Stimulated activated CD8-positive, alpha-beta memory T cell treated with anti-CD3 and anti-CD28 coated beads, Interleukin-15, amount 100 ng/mL, for 4 hours (primary cell): Measurements from ENCODE around the gene SAMD3.
"Not testable (repeated sequence)": the region's sequence is repeated elsewhere in the genome, so short reads cannot be mapped to it uniquely, and the experiment has no call there.

Source experiments
- DNase-seq, 2 donors: peaks; one replicate each; pipeline ENCODE4 v3.0.0-alpha.2; 2020; ENCODE audit warnings: low read depth in 2 of 2

Gene SAMD3, protein sequence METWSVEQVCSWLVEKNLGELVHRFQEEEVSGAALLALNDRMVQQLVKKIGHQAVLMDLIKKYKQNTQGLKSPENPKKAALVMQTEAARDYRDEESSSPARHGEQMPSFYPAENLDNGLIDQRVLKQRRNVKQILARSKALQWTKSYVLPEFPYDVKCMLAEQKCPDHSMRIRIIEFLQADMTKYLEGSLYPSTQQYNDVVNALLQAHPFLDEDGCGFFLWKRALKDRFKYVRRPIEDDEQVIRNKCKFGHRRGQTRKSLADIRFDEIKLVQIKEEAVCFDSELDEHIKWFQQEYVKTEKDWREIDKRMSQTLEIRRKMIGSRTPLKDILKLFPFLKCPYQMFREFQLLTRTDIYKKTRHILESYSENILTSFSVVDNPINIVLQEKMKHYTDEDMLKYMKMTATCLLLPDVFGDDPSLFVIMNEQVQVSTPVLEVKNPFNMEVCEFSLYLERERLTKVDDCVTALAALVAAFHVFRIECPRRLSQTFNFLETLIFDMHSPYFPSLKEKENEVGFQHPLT

DNA sequence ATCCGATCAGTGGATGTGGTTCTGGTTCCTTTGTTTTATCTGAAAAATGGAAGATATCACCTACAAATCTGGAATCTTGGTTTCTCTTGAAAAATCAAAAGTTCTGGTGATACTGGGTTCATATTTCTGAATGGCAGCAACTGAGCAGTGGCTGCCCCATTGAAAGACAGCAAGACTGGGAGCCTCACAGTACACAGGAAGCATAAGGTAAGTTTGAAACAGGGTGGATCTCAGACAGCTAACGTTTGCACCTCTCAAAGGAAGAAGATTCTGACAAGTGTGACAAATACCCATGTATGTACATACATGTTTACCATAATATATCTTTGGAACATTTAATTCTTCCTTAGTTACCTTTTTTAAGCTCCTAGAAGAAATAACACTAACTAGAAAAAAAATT, at the start of gene SAMD3:
TSS of gene SAMD3 (minus strand) at position 177 of the 400 bp plus-strand sequence. CDS start 7,678 bp downstream, outside the sequence.
- DNase-seq: no peak

DNA sequence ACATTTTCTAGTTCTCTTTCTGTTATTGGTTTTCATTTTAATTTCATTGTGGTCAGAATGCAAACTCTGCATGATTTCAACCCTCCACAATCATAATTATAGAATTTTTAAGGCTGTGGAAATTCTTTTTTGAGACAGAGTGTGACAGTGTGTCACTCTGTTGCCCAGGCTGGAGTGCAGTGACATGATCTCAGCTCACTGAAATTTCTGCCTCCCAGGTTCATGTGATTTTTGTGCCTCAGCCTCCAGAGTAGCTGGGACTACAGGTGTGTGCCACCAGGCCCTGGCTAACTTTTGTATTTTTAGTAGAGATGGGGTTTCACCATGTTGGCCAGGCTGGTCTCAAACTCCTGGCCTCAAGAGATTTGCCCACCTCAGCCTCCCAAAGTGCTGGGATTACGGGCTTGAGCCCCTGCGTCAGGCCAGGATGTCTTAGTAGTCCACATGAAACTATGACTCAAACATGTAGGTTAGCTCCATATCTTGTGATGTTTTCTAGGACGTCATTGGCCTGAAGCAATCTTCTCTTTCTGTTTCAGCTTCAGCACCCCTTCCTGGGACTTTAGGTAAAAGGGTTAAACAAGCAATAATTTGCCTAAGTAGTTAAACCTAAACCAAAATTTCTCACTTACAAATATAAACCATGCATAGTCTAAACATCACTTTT, 47.4 kb upstream of the SAMD3 start:
- no peak for DNase-seq

DNA sequence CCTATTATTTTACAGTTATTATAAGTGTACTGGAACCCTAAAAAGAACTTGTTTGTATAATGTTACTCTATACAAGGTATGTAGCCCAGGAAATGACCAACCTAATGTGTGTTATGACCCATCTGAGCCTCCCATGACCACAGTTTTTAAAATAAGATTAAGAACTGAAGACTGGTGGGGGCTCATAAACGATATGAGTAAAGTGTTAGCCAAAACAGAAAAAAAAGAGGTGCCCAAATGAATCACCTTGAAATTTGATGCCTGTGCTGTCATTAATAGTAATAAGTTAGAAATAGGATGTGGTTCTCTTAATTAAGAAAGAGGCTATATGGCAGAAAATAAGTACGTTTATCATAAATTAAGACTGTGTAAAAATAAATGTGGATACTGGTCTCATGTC, 42.8 kb upstream of the SAMD3 start:
- DNase-seq: not testable (repeated sequence)

DNA sequence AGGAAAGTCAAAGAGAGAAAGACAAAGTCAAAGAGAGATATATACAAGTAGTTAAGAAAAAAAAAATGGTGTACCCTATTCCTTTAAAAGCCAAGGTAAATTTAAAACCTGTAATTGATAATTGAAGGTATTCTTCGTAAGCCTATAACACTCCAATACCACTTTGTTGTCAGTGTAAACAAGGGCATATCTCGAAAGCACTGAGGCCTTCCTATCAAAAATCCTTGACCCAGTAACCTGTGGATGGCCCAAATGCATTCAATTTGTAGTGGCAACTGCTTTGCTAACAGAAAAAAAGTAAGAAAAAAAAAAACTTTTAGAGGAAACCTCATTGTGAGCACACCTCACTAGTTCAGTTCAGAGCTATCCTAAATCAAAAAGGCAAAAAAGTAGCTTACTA, 39.3 kb upstream of the SAMD3 start:
- no peak for DNase-seq

DNA sequence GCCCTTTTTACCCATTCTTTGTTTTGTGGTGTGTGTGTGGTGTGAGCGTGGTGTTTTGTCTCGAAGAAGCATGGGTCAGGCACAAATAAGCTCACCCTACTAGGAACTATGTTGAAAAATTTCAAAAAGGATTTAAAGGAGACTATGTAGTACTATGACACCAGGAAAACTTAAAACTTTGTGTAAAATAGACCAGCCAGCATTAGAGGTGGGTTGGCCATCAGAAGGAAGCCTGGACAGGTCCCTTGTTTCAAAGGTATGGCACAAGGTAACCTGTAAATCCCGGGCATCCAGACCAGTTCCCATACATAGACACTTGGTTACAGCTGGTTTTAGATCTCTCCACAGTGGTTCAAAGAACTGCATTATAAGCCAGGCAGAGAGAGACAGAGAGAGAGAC, 38.8 kb upstream of the SAMD3 start:
- DNase-seq: not testable (repeated sequence)

DNA sequence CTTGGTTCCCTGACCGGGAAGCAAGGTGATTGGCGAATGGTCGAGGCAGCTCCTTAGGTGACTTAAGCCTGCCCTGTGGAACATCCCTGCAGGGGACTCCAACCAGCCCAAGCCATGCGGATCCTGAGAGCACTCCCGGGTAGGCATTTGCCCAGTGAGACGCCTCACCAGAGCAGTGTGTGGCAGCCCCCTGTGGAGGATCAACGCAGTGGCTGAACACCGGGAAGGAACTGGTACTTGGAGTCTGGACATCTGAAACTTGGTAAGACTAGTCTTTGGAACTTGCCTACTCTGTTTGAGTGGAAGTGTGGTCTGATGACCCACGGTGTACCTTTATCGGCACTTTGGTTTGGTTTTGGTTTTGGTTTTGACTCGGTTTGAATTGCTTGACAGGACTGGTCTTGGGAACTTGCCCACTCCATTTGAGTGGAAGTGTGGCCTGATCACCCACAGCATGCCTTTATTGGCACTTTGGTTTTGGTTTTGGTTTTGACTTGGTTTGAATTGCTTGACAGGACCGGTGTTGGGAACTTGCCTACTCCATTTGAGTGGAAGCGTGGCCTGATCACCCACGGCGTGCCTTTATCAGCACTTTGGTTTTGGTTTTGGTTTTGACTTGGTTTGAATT, 38.0 kb upstream of the SAMD3 start:
- peak in 1 of 2 donors; percentile 7 for DNase-seq

DNA sequence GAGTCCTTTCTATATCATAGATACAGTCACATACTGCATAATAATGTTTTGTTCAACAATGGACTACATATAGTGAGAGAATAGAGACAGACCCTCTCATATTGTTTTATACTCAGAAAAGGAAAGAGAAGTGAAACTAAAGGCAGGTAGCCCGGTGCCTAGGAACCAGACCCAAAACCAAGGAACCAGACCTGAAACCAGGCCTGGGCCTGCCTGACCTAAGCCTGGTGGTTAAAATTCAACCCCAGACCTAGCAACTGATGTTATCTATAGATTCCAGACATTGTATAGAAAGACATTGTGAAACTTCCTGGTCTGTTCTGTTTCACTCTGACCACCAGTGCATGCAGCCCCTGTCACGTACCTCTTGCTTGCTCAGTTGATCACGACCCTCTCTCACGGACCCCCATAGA, 37.3 kb upstream of the SAMD3 start:
- not testable (repeated sequence) for DNase-seq

DNA sequence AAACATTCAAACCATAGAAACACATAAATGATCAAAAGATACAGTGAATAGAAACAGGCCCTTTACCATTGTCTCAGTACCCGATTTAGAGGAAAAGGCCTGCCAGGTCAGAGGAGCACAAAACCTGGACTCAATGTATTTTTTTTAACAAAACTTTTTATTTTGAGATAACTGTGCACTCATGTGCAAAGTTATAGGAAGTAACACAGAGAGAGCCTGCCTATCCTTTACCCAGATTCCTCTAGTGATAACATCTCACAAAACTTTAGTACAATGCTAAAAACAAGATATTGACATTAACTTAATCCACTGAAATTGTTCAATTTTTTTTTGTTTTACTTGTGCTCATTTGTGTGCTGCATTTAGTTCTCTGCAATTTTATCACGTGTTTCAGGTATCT, 36.8 kb upstream of the SAMD3 start:
- no peak for DNase-seq

DNA sequence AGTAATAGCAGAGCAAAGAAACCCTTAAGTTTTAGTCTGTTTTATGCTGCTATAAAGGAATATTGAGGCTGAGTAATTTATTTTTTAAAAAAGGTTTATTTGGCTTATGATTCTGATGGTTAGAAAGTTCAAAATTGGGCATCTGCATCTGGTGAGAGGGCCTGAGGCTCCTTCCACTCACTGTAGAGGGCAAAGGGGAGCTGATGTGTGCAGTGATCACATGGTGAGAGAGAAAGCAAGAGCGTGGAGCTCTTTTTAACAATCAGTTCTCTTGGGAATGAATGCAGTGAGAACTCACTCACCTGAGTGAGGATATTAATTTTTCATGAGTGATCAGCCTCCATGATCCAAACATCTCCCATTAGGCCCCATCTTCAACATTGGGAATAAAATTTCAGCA, 36.4 kb upstream of the SAMD3 start:
- DNase-seq: no peak

DNA sequence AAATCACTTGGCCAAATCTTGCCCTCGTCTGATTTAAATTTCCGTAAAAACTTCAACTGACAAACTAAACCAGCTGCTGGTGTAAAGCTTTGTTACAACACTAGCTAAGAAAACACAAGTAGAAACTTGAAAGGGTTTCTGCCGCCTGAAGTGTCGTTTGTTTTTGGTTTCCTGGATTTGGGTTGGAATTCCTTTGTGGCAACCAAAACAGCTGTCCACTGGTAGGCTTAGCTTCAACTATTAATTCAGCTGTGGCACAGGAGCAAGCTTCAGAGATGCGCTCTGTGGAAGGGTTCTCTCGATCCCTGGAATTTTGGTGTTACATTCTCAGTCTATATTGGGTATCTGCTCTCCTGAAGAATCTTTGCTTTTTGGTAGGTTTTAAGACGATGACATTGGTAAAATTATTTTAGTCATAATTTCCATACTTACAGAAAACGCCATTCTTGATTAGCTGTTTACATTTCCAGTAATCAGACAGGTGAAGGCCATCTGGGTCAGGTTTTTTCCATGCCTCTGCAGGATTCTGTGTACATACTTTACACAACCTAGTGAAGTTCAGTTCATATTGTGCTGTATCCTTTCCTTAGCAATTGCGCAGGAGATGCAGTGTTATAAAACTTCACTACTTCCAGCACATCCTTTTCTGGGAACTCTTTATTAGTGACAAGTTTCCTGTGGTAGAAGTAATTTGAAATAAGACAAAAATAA, 29.9 kb upstream of the SAMD3 start:
- DNase-seq: no peak

DNA sequence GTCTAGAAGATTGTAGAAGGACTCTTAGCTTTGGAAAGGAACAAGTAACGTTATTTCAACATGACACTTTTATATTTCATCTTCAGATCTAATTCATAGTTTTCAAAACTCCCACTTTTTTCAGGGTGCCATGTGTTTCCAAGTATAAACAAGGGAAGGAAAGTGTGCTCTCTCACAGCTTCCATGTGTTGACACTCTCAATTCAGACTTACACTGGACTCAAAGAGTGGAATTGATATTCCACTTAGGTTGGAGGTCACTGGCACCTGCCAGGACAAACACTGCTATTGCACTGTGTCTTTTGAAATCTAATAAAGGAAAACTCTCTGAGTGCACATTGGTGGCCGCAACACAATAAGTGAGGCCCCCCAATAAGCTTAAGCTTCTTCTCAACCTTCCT, 22.5 kb upstream of the SAMD3 start:
- DNase-seq: no peak

DNA sequence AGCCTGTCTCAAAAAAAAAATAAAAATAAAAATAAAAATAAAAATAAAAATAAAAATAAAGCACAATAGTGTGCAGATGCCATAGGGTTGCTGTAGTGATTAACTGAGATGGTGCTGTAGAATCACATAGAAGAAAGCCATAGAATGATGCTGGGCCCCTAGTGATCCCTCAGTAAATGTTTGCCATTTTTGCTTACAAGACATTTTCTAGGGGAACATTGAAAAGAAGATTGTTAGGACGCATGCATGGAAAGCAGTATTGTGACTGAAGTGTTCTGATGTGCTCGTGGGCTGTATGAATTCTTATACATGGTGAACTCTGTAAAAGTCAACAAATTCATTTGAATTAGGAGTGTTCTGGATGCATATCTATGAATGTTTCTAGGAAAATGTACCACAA, 22.0 kb upstream of the SAMD3 start:
- DNase-seq: no peak

DNA sequence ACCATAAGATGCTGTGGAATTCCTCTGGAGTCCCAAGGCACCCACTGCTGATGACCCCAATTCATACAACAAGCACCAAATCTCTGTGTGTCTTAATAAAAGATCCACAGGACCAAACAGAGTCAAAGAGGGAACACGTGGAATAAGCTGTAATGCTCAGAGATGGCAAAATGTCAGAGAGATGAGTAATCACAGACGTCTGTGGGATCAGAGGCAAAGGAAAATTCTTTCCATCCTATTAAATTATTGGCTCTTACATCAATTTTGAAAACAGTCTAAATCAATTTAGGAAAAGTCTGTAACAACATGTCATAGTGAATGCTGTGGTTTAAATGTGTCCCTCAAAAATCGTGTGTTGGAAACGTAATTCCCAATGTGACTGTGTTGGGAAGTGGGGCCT, 17.5 kb upstream of the SAMD3 start:
- DNase-seq: no peak

DNA sequence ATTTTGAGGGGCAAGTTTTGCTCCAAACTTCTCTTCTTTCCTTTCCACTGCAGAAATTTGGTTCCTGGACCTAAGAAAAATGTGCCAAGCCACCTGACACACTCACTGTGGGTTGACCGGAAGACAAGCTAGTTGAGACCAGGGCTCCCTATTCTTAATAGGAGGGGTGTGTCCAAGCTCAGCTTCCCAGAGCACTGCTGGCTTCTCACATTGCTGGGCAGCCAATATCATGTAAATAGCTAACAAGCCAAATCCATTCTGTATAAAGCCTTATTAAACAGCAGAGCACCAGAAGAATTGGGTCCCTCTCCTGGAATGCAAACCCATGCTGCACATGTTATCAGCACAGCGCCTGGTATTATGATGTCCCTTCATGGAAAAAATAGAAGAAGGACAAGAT, 17.0 kb upstream of the SAMD3 start:
- DNase-seq: no peak

DNA sequence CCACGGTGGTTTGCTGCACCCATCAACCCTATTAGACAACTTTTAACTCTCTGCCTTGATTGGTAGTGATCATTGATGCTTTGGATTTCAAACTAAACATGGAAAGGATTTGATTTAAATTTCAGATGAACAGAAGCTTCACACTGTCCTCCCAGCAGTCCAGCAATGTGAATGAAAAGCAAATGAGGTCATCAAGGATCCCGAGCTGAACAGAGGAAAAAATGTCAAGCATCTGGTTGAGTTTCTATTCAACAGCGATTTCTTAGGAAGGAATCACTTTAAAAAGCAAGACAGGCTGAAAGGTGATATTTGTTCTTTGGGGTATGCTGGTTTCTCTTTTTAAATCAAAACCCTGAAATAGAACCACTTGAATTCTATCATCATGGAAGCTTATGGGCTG, 10.6 kb upstream of the SAMD3 start:
- no peak for DNase-seq

DNA sequence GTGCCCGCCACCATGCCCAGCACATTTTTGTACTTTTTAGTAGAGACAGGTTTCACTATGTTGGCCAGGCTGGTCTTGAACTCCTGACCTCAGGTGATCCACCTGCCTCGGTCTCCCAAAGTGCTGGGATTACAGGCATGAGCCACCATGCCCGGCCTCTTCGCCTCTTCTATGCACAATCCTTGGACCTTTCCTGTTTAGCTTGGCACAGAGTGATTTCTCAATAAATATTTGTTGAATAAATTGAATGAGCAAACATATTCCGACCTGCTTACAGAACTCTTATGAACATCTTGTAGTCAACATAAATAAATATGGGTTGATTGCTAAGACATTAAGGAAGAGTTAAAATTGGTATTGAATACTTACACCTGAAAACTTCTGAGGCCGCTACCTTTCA, 7.8 kb upstream of the SAMD3 start:
- not testable (repeated sequence) for DNase-seq

DNA sequence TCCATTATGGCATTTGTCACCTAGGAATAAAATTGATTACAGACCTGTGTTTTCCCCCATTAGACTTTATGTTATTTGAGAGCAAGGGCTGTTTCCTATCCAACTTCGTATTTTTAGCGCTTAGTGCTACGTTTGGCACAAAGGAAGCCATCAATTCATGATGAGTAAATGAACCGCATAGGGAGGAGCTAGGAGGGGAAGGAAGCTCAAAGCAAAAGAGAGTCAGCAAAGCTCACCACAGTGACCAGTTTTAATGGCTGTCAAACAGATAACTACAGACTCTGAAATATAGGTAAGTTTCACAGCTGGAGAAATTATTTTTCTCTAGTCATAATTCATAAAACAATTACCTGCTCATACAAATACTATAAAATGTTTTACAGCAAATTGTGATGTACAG, 6.9 kb upstream of the SAMD3 start:
- no peak for DNase-seq

DNA sequence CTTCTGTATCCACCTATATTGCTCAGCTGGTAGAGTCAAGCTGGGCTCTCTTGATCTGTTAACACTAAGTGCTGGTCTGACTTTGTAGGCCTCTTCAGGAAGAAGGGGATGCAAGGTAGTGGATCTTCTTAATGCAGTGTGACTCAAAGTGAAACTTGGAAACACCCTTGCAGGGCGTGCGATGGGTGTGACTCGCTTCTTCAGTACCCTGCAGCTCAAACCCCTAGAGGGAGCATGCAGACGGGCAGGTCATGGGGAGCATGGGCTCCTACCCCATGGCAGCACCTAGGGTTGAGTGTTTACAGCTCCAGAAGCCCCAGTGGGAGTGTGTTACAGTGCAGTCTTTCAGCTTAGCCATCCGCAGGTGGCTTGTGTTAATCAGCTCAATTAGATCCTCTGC, 757 bp upstream of the SAMD3 start:
- DNase-seq: peak; percentile 29 to 45

DNA sequence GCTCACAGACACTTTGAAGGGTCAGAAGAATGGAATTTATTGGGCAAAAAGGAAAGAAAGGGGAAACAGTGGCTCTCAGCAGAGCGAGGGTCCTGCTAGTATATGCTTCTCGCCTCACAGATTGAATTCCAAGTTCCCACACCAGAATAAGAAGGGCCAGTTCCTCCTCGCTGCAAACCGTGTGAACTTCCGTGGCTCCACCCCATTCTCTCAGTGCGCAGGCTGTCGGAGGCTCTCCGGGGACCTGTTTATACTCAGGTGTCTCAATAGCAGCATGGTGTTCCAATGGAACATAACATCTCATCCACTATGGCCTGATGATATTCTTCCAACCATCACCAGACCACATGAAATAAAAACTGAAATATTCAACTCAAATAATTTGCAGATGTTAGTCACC, 4.6 kb downstream of the SAMD3 start:
- DNase-seq: no peak

DNA sequence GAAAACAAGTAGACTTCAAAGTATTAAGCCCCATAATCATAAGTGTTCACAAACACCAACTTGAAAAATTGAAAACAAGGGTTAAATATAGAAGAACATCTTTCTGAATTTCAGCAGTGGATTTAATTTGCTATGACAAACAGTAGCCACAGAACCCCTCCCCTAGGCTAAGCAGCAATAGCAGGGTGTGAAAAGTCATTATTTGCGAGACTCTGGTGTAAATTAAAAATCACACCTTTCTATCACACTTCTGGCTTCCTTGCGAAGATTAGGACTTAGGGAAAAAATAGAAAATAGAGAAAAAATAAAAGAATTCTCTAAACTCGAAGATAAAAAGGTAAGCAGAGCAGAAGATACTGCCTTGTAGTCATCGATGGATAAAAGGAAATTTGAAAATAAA, 6.1 kb downstream of the SAMD3 start:
- no peak for DNase-seq

DNA sequence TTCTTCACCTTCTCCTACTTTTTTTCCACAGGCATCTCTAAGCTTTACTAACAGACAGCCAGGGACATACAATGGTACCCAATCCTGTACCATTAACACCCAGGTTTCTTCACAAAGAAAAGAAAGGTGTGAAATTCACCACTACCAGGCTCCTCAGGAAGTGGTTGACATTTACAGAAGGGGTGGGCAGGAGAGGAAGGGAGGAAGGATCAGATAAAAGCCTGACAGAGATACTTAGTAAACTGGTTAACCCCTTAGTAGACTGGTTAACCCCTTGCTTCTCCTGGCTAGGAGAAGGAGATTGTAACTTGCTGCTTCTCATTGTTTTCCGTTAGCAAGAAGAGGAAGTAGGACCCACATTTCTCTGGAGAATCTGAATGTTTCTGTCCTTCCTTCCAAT, 7.2 kb downstream of the SAMD3 start:
- peak in 1 of 2 donors; percentile 20 for DNase-seq
